Activated naive CD8-positive, alpha-beta T cell treated with anti-CD3 and anti-CD28 coated beads, Interleukin-2, amount 10 ng/mL, durations not matched to agents 7 days and 5 days (primary cell): ENCODE measurements around the gene ANKS1B. TPM values are rescaled to one million over a fixed set of nuclear protein-coding genes. Genes with fewer than 3 reads are reported as not detected.

ENCODE experiments used
- ATAC-seq: fragments of 150-1000 bp; cut with Tn5 transposase; one replicate; pipeline ENCODE4 v1.10.0; 2021; ENCODE audit warnings: low read depth, moderate library complexity
- POLR2A ChIA-PET: fragments of 350-600 bp; sonication (Branson Sonifier 250); formaldehyde crosslinking; loops from one replicate; lab custom pipeline; 2021; ENCODE audit warnings: antibody characterized with exemption; lab: Charles Lee
- DNase-seq: peaks from one replicate; pipeline ENCODE4 v3.0.0; 2021
- H3K27ac Mint-ChIP-seq: one replicate; pipeline ENCODE4 v1.8.0; 2022; ENCODE audit warnings: mild to moderate bottlenecking, mixed read lengths
- H3K27me3 Mint-ChIP-seq: one replicate; pipeline ENCODE4 v1.8.0; 2022; ENCODE audit warnings: mild to moderate bottlenecking, moderate library complexity, mixed read lengths
- H3K36me3 Mint-ChIP-seq: one replicate; pipeline ENCODE4 v1.8.0; 2021; ENCODE audit warnings: mild to moderate bottlenecking, mixed read lengths
- H3K4me1 Mint-ChIP-seq: one replicate; pipeline ENCODE4 v1.8.0; 2021; ENCODE audit warnings: mixed read lengths
- H3K4me3 Mint-ChIP-seq: one replicate; pipeline ENCODE4 v1.8.0; 2022; ENCODE audit warnings: mild to moderate bottlenecking, moderate library complexity, mixed read lengths
- H3K9me3 Mint-ChIP-seq: one replicate; pipeline ENCODE4 v1.8.0; 2021; ENCODE audit warnings: mixed read lengths
- total RNA-seq, 2 experiments: library from RNA; stranded (reverse); gene quantifications; one replicate each; pipeline ENCODE4 v1.2.3, GENCODE V29; 2021

Gene ANKS1B
- total RNA-seq, 2 experiments from 2014 or later, result not detected

DNA sequence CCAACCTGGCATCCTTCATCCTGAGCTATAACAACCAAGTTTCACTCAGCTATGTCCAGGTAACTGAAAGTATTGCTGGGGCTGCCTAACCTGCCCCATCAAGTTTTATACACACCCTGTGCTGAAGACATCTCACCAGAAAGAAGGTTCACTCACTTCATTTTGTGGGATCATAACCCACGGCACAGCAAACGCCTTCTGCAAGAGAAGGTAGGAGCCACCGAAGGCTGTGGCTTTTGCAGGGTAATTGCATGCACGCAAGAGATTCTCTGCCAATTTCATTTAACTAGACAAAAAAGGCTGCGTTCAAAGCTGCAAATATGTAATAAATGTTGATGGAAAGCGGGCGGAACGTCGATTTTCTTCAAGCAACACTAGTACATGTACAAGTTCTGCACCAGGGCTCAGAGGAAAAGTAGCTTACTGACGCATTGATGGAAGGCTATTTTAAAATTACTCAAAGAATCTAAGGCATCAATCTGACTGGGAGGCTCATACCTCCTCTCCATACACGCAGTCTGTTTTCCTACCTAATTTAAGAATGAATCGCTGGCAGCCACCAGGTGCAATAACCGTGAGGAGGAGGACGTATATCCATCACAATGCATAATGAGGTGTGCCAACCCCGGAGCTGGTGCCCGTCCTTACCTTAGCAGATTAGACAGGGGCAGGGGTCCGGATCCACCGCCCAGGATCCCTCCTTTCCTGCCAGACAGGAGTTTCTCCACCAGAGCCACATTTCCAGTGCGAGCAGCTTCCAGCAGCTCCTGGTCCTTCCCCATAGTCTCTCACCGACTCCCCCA is 1.1 kb downstream of the ANKS1B start:
- POLR2A ChIA-PET, result no interaction called here
- ATAC-seq, result no peak
- peaks cover 62% of the 10 kb centered on the region for H3K27me3 Mint-ChIP-seq

DNA sequence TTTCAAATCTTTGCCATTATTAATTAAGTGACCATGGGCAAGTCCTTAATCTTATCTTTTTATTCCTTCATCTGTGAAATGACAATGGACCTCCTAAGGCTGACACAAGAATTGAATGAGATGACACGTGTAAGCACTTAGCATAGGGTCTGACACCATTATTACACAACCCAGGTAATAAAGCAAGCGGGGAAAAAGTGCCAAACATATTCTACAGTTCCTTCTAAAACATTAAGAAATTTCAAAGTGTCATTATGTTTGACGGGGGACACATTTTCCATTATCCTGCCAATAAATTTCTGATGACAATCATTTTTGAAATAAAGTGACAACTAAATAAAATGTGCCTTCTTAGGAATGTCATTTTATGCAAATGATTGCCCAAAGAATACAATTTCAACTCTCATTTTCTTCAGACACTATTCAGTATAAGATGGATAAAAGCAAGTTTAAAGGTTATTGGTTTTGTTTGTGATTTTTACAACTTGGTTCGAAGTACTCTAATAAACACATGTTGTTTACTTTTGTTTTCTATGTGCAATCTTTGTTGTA is 3.0 kb downstream of the ANKS1B start:
- DNase-seq (no peak), ATAC-seq (no peak)
- H3K4me1 Mint-ChIP-seq, result peaks cover 4% of the 10 kb centered on the region
- no peak overlapping the region for H3K27ac Mint-ChIP-seq
- POLR2A ChIA-PET, result no interaction called here
- H3K27me3 Mint-ChIP-seq, result peaks cover 61% of the 10 kb centered on the region
- H3K36me3 Mint-ChIP-seq, result no peaks in the 10 kb centered on the region
- no peaks in the 10 kb centered on the region for H3K9me3 Mint-ChIP-seq
- H3K4me3 Mint-ChIP-seq, result no peak overlapping the region

More for the DNA sequence above, 1.1 kb downstream of the ANKS1B start:
- no peak for DNase-seq
- Mint-ChIP-seq H3K36me3 (no peaks in the 10 kb centered on the region), H3K4me3 (peak overlapping the region; percentile 70), H3K4me1 (peaks cover 4% of the 10 kb centered on the region), H3K27ac (no peak overlapping the region), H3K9me3 (no peaks in the 10 kb centered on the region)

DNA sequence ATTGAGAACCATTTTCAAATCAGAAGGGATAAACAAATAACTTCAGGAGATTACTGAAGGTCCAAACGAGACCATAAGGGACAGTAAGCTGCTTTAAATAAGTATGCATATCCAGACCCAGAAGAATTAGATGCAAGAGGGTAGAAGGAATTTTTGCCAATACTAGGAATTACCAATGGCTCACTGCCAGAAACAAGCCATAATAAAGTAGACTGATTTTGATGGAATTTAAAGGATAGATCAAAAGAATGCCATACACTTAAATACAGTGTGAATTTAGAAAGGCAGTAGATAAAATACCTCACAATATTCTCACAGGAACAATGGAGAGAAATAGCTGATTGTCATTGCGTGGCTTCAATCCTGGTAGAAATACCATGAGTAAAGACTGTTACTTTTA is 5.3 kb downstream of the ANKS1B start:
- H3K4me3 Mint-ChIP-seq, result no peak overlapping the region
- H3K36me3 Mint-ChIP-seq, result no peaks in the 10 kb centered on the region
- H3K9me3 Mint-ChIP-seq, result no peaks in the 10 kb centered on the region
- POLR2A ChIA-PET, result no interaction called here
- no peak for ATAC-seq
- H3K27me3 Mint-ChIP-seq, result peaks cover 44% of the 10 kb centered on the region
- H3K27ac Mint-ChIP-seq, result no peak overlapping the region
- DNase-seq, result no peak
- no peaks in the 10 kb centered on the region for H3K4me1 Mint-ChIP-seq

DNA sequence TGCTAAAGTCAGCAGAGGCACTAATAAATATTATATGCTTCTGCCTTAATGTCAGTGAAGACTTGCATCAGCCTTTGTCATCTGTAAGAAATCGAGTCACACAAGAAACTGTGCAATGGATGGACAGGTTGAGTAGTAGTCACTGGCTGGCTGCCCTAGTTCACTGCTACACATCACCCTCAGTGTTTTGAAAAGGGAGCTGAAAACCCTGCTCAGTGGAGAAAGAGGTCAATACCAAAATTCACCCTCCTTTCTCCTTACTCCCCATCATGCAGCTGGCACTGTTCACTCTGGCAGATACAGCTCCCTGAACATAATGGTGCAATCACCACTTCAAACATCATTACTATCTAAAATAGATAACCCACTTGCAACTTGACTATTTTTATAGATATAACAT is 6.6 kb downstream of the ANKS1B start:
- POLR2A ChIA-PET, result no interaction called here
- H3K27ac Mint-ChIP-seq, result no peak overlapping the region
- no peaks in the 10 kb centered on the region for H3K4me1 Mint-ChIP-seq
- H3K36me3 Mint-ChIP-seq, result no peaks in the 10 kb centered on the region
- no peak for DNase-seq
- peaks cover 31% of the 10 kb centered on the region for H3K27me3 Mint-ChIP-seq
- no peak overlapping the region for H3K4me3 Mint-ChIP-seq
- no peaks in the 10 kb centered on the region for H3K9me3 Mint-ChIP-seq
- ATAC-seq, result no peak

DNA sequence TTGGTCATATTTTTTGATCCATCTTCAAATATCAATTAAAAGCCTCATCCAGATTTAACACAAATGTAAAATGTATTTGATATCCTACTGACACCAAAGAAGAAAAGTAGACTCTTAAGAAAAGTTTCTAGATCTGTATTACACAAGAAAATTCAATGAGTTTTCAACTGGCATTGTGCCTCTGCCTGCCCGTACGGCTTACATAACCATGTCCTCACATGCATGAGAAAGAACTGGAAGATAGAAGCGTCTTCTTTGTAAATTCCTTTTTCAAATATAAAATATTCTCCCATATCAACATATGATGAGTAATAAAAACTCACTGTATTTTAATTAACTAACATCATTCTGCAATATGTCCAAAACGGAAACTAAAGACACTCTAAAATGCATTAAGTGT is 7.2 kb downstream of the ANKS1B start:
- no peak for DNase-seq
- Mint-ChIP-seq H3K27me3 (peaks cover 25% of the 10 kb centered on the region), H3K9me3 (no peaks in the 10 kb centered on the region), H3K36me3 (no peaks in the 10 kb centered on the region), H3K4me1 (no peaks in the 10 kb centered on the region), H3K4me3 (no peak overlapping the region), H3K27ac (no peak overlapping the region)
- POLR2A ChIA-PET, result no interaction called here
- ATAC-seq, result no peak

DNA sequence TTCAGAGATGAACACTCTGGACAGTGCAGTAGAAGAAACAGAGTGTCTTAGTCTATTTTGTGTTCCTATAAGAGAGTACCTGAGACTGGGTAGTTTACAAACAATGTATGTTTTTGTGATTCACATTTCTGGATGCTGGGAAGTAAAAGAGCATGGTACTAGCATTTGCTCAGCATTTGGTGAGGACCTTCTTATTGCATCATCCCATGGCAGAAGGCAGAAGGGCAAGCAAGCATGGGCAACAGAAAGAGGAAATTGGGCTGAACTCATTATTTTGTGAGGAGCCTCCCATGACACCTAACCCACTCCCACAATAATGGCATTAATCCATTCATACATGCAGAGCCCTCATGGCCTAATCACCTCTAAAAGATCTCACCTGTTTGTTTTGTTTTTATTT is 8.0 kb downstream of the ANKS1B start:
- no peaks in the 10 kb centered on the region for H3K9me3 Mint-ChIP-seq
- peaks cover 18% of the 10 kb centered on the region for H3K27me3 Mint-ChIP-seq
- no peaks in the 10 kb centered on the region for H3K4me1 Mint-ChIP-seq
- ATAC-seq (no peak), DNase-seq (no peak)
- H3K27ac Mint-ChIP-seq, result no peak overlapping the region
- H3K36me3 Mint-ChIP-seq, result no peaks in the 10 kb centered on the region
- POLR2A ChIA-PET, result no interaction called here
- H3K4me3 Mint-ChIP-seq, result no peak overlapping the region

DNA sequence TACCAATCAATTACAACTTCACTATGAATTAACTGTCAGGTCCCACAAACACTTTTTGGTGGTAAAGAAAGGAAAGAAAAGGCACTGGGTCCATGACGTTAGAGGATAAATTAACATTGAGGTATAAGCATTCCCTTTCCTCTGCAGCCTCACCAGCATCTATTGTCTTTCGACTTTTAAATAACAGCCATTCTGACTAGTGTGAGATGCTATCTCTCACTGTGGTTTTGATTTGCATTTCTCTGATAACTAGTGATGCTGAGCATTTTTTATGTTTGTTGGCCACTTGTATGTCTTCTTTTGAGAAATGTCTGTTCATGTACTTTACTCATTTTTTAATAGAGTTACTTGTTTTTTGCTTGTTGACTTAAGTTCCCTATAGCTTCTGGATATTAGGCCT is 9.4 kb downstream of the ANKS1B start:
- Mint-ChIP-seq H3K4me1 (no peaks in the 10 kb centered on the region), H3K4me3 (no peak overlapping the region), H3K36me3 (no peaks in the 10 kb centered on the region), H3K27me3 (peaks cover 10% of the 10 kb centered on the region), H3K27ac (no peak overlapping the region), H3K9me3 (no peaks in the 10 kb centered on the region)
- POLR2A ChIA-PET, result no interaction called here
- DNase-seq (no peak), ATAC-seq (no peak)

DNA sequence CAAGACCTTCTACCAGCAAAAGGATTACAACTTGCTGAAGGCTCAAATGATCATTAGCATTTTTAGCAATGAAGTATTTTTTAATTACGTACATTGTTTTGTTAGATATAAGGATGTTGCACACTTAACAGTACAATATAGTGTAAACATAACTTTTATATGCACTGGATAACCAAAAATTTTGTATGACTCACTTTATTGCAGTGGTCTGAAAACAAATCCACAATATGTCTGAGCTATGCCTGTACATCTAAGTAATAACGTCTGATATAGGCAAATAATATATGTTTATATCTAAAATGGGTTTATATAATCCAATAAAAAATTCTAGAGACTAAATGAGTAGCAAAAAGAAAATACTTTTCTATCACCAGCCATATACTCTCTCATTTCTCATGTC is 10.6 kb downstream of the ANKS1B start:
- Mint-ChIP-seq H3K36me3 (no peaks in the 10 kb centered on the region), H3K4me3 (no peak overlapping the region), H3K4me1 (no peaks in the 10 kb centered on the region), H3K27me3 (peaks cover 9% of the 10 kb centered on the region), H3K9me3 (no peaks in the 10 kb centered on the region), H3K27ac (no peak overlapping the region)
- ATAC-seq (no peak), DNase-seq (no peak)
- POLR2A ChIA-PET, result no interaction called here

DNA sequence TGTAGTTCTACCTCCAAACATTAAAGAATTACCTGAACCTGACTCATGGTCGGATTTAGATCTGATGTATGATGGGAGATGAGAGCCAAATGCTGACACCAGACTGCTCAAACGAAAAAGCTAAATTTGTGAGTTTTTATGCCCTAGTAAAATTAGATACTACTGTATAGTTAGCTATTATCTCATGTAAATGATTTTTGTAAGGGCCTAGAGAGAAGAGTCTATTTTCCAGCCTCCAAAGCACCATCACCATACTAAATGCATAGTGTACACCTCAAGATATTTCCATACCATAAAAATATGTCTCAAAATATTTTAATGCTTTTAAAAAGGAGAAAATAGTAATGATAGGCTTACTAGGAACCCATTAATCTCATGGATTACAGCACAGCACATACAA is 18.3 kb downstream of the ANKS1B start:
- DNase-seq (no peak), ATAC-seq (no peak)
- Mint-ChIP-seq H3K9me3 (no peaks in the 10 kb centered on the region), H3K4me1 (no peaks in the 10 kb centered on the region), H3K27me3 (peaks cover 3% of the 10 kb centered on the region), H3K4me3 (no peak overlapping the region), H3K36me3 (no peaks in the 10 kb centered on the region), H3K27ac (no peak overlapping the region)
- POLR2A ChIA-PET, result no interaction called here

DNA sequence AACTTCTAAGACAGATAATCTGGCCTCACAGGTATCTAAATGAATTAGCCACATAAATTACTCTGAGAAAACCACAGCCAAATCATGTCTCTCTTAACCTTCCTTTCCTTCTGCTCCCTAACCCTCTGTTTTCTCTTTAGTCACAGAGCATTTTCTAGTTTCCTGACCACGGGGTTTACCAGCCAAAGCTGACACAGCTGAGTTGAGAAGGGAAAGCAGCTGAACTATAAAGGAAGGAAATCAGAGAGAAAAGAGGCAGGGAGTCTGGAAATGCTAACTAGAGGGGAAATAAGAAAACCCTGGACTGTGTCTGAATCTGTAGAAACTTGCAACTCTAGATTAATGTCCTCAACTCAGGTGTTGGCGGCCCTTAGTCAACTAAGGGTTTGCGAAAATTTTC is 24.4 kb downstream of the ANKS1B start:
- ATAC-seq, result no peak
- H3K4me3 Mint-ChIP-seq, result no peak overlapping the region
- no peaks in the 10 kb centered on the region for H3K27me3 Mint-ChIP-seq
- no peak for DNase-seq
- no peak overlapping the region for H3K27ac Mint-ChIP-seq
- no peaks in the 10 kb centered on the region for H3K36me3 Mint-ChIP-seq
- H3K4me1 Mint-ChIP-seq, result no peaks in the 10 kb centered on the region
- no peaks in the 10 kb centered on the region for H3K9me3 Mint-ChIP-seq
- POLR2A ChIA-PET, result no interaction called here

DNA sequence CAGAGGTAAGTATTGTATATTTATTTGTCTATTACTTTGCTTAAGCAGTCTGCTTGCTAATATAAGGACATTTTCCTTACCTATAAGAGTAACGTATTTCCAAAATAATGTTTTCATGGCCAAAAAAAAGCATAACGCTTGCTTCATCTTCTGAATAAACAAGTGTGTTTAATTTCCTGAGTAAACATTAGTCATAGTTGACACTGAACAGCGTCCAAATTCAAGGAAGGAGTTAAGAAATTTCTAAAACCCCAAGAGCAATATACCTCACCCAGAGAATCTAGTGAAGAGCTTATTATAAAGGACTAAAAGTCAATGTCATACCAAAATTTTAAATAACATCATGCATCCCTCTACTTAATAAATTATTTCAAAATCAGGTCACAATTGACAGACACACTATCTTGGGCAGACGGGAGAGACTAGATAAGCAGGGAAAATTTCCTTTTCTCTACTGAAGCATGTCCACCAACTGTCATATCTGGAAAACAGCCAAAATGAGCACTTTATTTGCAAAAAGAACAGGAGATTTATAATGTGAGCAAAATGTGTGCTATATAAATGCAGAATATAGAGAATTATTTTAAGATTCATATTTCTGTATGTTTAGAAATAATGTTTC is 25.1 kb downstream of the ANKS1B start:
- DNase-seq (no peak), ATAC-seq (no peak)
- Mint-ChIP-seq H3K9me3 (no peaks in the 10 kb centered on the region), H3K36me3 (no peaks in the 10 kb centered on the region), H3K27me3 (no peaks in the 10 kb centered on the region), H3K27ac (no peak overlapping the region), H3K4me3 (no peak overlapping the region), H3K4me1 (no peaks in the 10 kb centered on the region)
- POLR2A ChIA-PET, result no interaction called here

DNA sequence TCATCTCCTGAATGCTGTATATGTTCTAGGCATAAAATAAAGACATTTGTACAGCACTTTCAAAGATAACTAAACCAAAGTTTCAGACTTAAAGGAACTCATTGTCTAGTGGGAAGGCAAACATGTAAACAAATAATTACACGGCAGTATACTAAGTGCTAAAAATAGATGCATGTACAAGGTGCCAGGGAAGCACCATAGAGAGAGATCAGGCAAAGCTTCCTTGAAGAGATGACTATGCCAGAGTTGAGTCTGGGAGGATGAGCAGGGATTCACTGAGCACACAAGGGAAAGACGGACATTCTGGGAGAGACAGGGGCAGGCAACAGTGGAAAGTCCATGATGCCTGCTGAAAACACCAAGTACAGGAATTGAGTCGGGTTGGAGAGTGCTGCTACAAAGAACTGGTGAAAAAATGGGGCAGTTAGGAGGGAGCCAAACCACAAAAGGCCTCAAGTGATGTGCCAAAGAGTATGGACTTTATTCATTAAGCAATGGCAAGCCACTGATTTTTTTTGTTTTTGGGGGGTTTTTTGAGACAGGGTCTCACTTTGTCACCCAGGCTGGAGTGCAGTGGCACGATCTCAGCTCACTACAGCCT is 26.8 kb downstream of the ANKS1B start:
- POLR2A ChIA-PET, result no interaction called here
- DNase-seq (no peak), ATAC-seq (no peak)
- H3K4me3 Mint-ChIP-seq, result no peak overlapping the region
- H3K36me3 Mint-ChIP-seq, result no peaks in the 10 kb centered on the region
- H3K9me3 Mint-ChIP-seq, result no peaks in the 10 kb centered on the region
- H3K4me1 Mint-ChIP-seq, result no peaks in the 10 kb centered on the region
- no peaks in the 10 kb centered on the region for H3K27me3 Mint-ChIP-seq
- H3K27ac Mint-ChIP-seq, result no peak overlapping the region

DNA sequence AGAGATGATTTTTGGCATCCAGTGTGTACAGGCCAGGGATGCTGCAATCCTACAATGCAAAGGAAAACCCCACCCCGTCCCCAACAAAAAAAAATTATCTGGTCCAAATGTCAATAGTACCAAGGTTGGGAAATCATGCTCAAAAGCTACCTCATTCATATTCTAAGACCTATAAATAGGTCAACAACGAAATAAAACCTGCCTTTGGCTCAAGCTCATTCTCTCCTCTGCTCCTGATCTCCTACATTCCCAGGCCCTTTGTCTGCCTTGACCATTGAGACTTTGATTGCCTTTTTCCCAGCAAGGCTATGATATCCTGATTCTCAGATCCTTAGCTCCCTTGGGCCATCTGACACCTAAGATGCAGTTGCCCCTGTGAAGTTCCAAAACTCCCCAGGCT is 30.0 kb downstream of the ANKS1B start:
- Mint-ChIP-seq H3K4me1 (no peaks in the 10 kb centered on the region), H3K36me3 (no peaks in the 10 kb centered on the region), H3K27me3 (no peaks in the 10 kb centered on the region), H3K4me3 (no peak overlapping the region), H3K27ac (no peak overlapping the region), H3K9me3 (no peaks in the 10 kb centered on the region)
- DNase-seq (no peak), ATAC-seq (no peak)
- POLR2A ChIA-PET, result no interaction called here

DNA sequence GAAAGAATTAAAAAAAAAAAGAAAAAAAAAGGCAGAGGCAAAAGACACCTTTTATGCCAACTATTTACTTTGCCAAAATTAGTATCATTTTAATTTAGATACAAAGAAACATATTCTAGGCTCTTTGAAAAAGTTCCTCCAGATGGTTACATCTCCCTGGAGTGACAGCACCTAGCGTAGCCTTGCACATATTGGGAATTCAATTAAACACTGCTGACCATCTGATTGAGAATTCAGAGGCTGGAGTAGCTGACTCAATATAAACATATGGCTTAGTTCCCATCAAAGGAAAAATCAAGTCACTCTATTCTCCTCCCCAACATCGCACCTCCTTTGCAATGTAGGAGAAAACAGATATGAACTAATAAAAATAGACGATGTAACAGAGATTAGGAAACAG is 36.4 kb downstream of the ANKS1B start:
- Mint-ChIP-seq H3K36me3 (no peaks in the 10 kb centered on the region), H3K4me1 (no peaks in the 10 kb centered on the region), H3K4me3 (no peak overlapping the region), H3K27ac (no peak overlapping the region), H3K27me3 (peaks cover 2% of the 10 kb centered on the region), H3K9me3 (no peaks in the 10 kb centered on the region)
- DNase-seq (no peak), ATAC-seq (no peak)
- POLR2A ChIA-PET, result no interaction called here
